Lung (tissue), 12 donors: ENCODE results near the gene NARS2. TPM values are rescaled to one million over a fixed set of nuclear protein-coding genes. Genes with fewer than 3 reads are reported as not detected.

ENCODE experiments used
- ATAC-seq: fragments of 200-7000 bp; cut with Tn5 transposase; one replicate; pipeline ENCODE4 v1.9.1; 2020; ENCODE audit warnings: moderate number of reproducible peaks; ENCODE audit not compliant: insufficient read depth, low FRiP score
- DNase-seq, 3 donors: peaks; one replicate each; pipeline ENCODE4 v3.0.0-alpha.2; 2013 to 2017
- H3K27ac ChIP-seq, 2 donors: one replicate each; pipeline ENCODE4 v1.5.1; 2013; ENCODE audit warnings: mild to moderate bottlenecking in 2 of 2, moderate library complexity in 2 of 2, control low read depth in 1 of 2, inconsistent platforms in 1 of 2, low read depth in 1 of 2, low read length in 1 of 2
- H3K27me3 ChIP-seq, 3 donors: one replicate each; pipeline ENCODE4 v1.5.1; 2013; ENCODE audit warnings: low read length in 2 of 3; ENCODE audit not compliant: control insufficient read depth in 3 of 3, insufficient read depth in 3 of 3
- H3K36me3 ChIP-seq, 4 donors: one replicate each; pipeline ENCODE4 v1.5.1; 2013; ENCODE audit warnings: low read length in 4 of 4, mild to moderate bottlenecking in 1 of 4, moderate library complexity in 1 of 4; ENCODE audit not compliant: control insufficient read depth in 4 of 4, insufficient read depth in 4 of 4
- H3K4me1 ChIP-seq, 5 donors: one replicate each; pipeline ENCODE4 v1.5.1; 2013; ENCODE audit warnings: low read length in 5 of 5, mild to moderate bottlenecking in 2 of 5, moderate library complexity in 1 of 5; ENCODE audit not compliant: control insufficient read depth in 5 of 5, insufficient read depth in 5 of 5
- H3K4me3 ChIP-seq: one replicate; pipeline ENCODE4 v1.5.1; 2013; ENCODE audit warnings: mild to moderate bottlenecking, control low read depth, moderate library complexity
- H3K9ac ChIP-seq, 2 donors: one replicate each; pipeline ENCODE4 v1.5.1; 2013; ENCODE audit warnings: low read length in 2 of 2, control low read depth in 1 of 2; ENCODE audit not compliant: insufficient read depth in 1 of 2
- H3K9me3 ChIP-seq, 4 donors: one replicate each; pipeline ENCODE4 v1.5.1; 2013; ENCODE audit warnings: low read length in 3 of 4, mild to moderate bottlenecking in 1 of 4, moderate library complexity in 1 of 4; ENCODE audit not compliant: control insufficient read depth in 4 of 4, insufficient read depth in 3 of 4
- WGBS, 2 donors: extraction: QIAGEN DNeasy Blood & Tissue Kit; methylation state at CpG; one replicate each; pipeline ENCODE4 v1.1.7; 2013; 5-methylcytosine and 5-hydroxymethylcytosine counted together
- polyA plus RNA-seq, 2 donors: library from polyadenylated mRNA; stranded (reverse); fragments of 200-250 nt; gene quantifications; one replicate each; pipeline ENCODE4 v1.2.1, GENCODE V29; 2013
- total RNA-seq, 2 donors: library from RNA; depleted of rRNA in 1 of 2; stranded (reverse); fragments of >200 nt in 1 of 2; gene quantifications; one replicate each; pipeline ENCODE4 v1.2.1, GENCODE V29; 2014 to 2021
- TF ChIP-seq, protein P1 (sequence below): IDR thresholded peaks from 2 replicates; pipeline ENCODE4 v1.5.1; 2012; ENCODE audit warnings: mild to moderate bottlenecking; ENCODE audit errors: control extremely low read depth, extremely low read depth
- donor health status: control.
- donor health status: control.
- donor health status: Bipolar disorder and iron deficiency.
- donor health status: healthy.
- donor health status: DM: yes; HTN: yes; CAD: no.

NARS2 gene
- total and polyA plus RNA-seq, 4 donors = 12.0 to 33.8 (median 19.8) TPM

DNA sequence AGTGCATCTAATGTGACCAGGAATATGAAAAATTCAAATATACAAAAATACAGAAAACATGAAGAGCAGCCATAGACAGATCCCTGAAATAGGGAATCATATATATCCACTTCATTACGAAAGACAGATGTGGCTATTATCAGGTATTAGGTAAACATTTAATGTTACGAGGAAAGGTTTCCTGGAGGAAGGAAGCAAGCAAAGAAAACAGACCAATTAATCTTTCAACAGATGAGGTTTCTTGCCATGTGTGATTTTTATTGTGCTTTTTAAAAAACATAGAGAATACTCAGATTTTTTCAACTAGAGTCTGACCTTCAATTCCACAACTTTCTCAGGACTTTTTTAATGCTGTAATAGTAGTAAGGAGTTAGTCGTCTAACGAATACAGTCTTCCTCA, 132.7 kb downstream of the NARS2 start:
- TF ChIP-seq, protein P1, sequence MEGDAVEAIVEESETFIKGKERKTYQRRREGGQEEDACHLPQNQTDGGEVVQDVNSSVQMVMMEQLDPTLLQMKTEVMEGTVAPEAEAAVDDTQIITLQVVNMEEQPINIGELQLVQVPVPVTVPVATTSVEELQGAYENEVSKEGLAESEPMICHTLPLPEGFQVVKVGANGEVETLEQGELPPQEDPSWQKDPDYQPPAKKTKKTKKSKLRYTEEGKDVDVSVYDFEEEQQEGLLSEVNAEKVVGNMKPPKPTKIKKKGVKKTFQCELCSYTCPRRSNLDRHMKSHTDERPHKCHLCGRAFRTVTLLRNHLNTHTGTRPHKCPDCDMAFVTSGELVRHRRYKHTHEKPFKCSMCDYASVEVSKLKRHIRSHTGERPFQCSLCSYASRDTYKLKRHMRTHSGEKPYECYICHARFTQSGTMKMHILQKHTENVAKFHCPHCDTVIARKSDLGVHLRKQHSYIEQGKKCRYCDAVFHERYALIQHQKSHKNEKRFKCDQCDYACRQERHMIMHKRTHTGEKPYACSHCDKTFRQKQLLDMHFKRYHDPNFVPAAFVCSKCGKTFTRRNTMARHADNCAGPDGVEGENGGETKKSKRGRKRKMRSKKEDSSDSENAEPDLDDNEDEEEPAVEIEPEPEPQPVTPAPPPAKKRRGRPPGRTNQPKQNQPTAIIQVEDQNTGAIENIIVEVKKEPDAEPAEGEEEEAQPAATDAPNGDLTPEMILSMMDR = no peak
- WGBS, 2 donors = 73 to 80% methylated on average over 4 of the region's 4 CpGs
- no peak for DNase-seq
- Histone ChIP-seq H3K4me1 (peaks cover 0 to 1% (median 0%) of the 10 kb centered on the region in 5 donors), H3K36me3 (peaks cover 0 to 5% (median 1%) of the 10 kb centered on the region in 4 donors), H3K4me3 (no peak overlapping the region), H3K27ac (no peak overlapping the region), H3K9ac (no peak overlapping the region), H3K9me3 (no peaks in the 10 kb centered on the region), H3K27me3 (no peaks in the 10 kb centered on the region)
- no peak for ATAC-seq

DNA sequence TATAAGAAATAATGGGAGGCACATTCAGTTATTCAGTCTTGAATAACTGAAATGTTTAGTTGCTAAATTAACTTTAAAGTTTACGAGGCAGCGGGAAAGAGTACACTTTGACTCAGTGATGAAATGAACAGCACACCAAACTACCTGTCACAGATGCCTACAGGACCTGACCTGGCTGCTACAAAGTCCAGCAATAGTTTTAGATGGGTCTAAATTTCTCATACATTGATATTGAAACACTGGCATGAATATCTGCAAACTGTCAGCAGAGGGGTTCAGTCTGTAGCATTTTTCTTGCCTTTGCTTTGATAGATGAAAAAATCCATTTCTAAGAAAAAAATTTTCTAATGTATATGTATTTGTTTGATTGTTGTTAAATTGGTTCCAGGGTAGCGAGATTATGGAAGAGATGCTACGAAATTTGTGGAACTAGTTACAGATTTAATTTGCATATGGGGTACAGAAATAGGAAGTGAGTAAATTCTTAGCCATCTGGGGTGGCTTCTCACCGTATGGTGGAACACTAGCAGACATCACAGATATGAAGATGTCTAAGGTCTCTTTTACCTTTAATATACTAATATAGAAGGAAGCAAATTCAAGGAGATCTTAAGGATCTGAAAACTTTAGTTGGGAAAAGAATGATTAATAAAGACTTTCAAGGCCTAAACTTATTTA, 136.2 kb downstream of the NARS2 start:
- WGBS, 2 donors = 45 to 65% methylated on average over 5 of the region's 5 CpGs
- ATAC-seq = no peak

DNA sequence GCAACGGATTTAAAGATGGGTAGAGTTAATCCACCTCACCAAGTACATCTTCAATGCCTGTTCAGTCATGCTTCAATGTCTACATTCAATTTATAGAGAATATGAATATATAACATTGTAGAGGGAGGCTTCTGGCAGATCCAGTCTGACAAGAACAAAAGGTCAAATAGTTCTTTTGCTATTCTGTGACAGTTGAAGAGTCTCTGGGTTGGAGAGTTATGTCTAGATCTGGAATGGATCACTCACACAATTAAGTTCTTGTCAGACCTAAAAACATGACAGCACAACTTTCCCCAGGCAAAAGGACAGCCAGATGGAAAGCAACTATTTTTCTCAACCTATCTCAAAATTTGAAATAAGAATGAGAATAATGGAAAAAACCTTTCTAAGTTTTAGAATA, 141.7 kb downstream of the NARS2 start:
- H3K27me3 ChIP-seq = no peaks in the 10 kb centered on the region
- H3K9me3 ChIP-seq = no peaks in the 10 kb centered on the region
- peaks cover 0 to 3% (median under 1%) of the 10 kb centered on the region in 4 donors for H3K36me3 ChIP-seq
- H3K27ac ChIP-seq = no peak overlapping the region
- TF ChIP-seq, protein P1 = no peak
- H3K4me1 ChIP-seq = peaks cover 0 to 5% (median 0%) of the 10 kb centered on the region in 5 donors
- 84 to 89% methylated on average over 1 of the region's 1 CpG for WGBS, 2 donors
- no peak for DNase-seq
- H3K4me3 ChIP-seq = no peak overlapping the region
- H3K9ac ChIP-seq = no peak overlapping the region
- ATAC-seq = no peak

More for the DNA sequence above, 136.2 kb downstream of the NARS2 start:
- DNase-seq = no peak
- H3K27ac ChIP-seq = no peak overlapping the region
- no peak overlapping the region for H3K4me3 ChIP-seq
- no peaks in the 10 kb centered on the region for H3K9me3 ChIP-seq
- H3K36me3 ChIP-seq = peaks cover 0 to 3% (median 2%) of the 10 kb centered on the region in 4 donors
- H3K9ac ChIP-seq = no peak overlapping the region
- no peaks in the 10 kb centered on the region for H3K27me3 ChIP-seq
- TF ChIP-seq, protein P1 = no peak
- H3K4me1 ChIP-seq = peaks cover 0 to 1% (median 0%) of the 10 kb centered on the region in 5 donors
